Measurements from ENCODE around the gene CDKAL1. TPM values are rescaled to one million over a fixed set of nuclear protein-coding genes. Genes with fewer than 3 reads are reported as not detected.

CDKAL1 gene
- total and polyA plus RNA-seq, 2 of the 13 experiments (the other 11 are each of a cell fraction or from before 2014, with no cell fraction given) = 9.5 to 27.7 TPM

- peak; percentile 82 for TF ChIP-seq ARID3A (IDR thresholded peaks at IDR 0.05; ENCODE audit: low read depth, low read length)
- TF ChIP-seq ZNF879 (CRISPR knock-in tag; IDR thresholded peaks at IDR 0.05) = no peak
- peak; percentile 89 for TF ChIP-seq RERE (CRISPR knock-in tag; IDR thresholded peaks at IDR 0.05; ENCODE audit: low read depth)
- TF ChIP-seq MXD1 (CRISPR knock-in tag; IDR thresholded peaks at IDR 0.05) = no peak
- no peak for TF ChIP-seq MEIS1 (CRISPR knock-in tag; IDR thresholded peaks at IDR 0.05; ENCODE audit: borderline replicate concordance)
- no peak for TF ChIP-seq CREB3 (CRISPR knock-in tag; IDR thresholded peaks at IDR 0.05)
- TF ChIP-seq ZNF230 (CRISPR knock-in tag; IDR thresholded peaks at IDR 0.05) = no peak
- peak; percentile 87 for TF ChIP-seq NR2F2 (IDR thresholded peaks at IDR 0.05; ENCODE audit: borderline replicate concordance, low read depth)
- TF ChIP-seq GRHL1 (CRISPR knock-in tag; conservative IDR thresholded peaks at IDR 0.05) = no peak
- TF ChIP-seq ZNF709 (CRISPR knock-in tag; IDR thresholded peaks at IDR 0.05) = no peak
- no peak for TF ChIP-seq ZNF232 (CRISPR knock-in tag; IDR thresholded peaks at IDR 0.05; ENCODE audit: borderline replicate concordance)
- TF ChIP-seq ETS1 (CRISPR knock-in tag; IDR thresholded peaks at IDR 0.05) = no peak
- TF ChIP-seq HDAC6 (IDR thresholded peaks at IDR 0.05; ENCODE audit: low read depth, low read length) = no peak
- TF ChIP-seq IRF1 (CRISPR knock-in tag; IDR thresholded peaks at IDR 0.05; ENCODE audit: low read depth) = no peak
- TF ChIP-seq ZFY (CRISPR knock-in tag; IDR thresholded peaks at IDR 0.05) = no peak
Measured at GRCh38 chr6:21003780-21004541, 469.7 kb downstream of the CDKAL1 start (continued).
